MM.1S (cell line): ENCODE results near the gene SLC25A25.
"Not testable (repeated sequence)": the region's sequence is repeated elsewhere in the genome, so short reads cannot be mapped to it uniquely, and the experiment has no call there.

Source experiments
- DNase-seq: peaks from one replicate; pipeline ENCODE4 v3.0.0-alpha.2; 2015
- H2AFZ ChIP-seq: fragments of 300-600 bp; sonication (generic); 2 replicates; pipeline ENCODE4 v1.6.0; 2016; ENCODE audit warnings: antibody characterized with exemption, low read length
- H3F3A ChIP-seq: fragments of 300-600 bp; sonication (generic); 2 replicates; pipeline ENCODE4 v1.6.1; 2016; ENCODE audit warnings: mild to moderate bottlenecking, antibody characterized with exemption, low read length, moderate library complexity, mixed read lengths; ENCODE audit not compliant: insufficient read depth
- H3K27ac ChIP-seq: fragments of 300-600 bp; sonication (generic); 2 replicates; pipeline ENCODE4 v1.5.1; 2016; ENCODE audit warnings: mild to moderate bottlenecking, low read length
- H3K27me3 ChIP-seq: fragments of 300-600 bp; sonication (generic); replicated peaks from 2 replicates; pipeline ENCODE4 v1.6.0; 2016; ENCODE audit warnings: low read length; ENCODE audit not compliant: insufficient read depth
- H3K36me3 ChIP-seq: fragments of 300-600 bp; sonication (generic); replicated peaks from 2 replicates; pipeline ENCODE4 v1.6.1; 2016; ENCODE audit warnings: mild to moderate bottlenecking, low read length, mixed read lengths; ENCODE audit not compliant: insufficient read depth
- H3K4me1 ChIP-seq: fragments of 300-600 bp; sonication (generic); 2 replicates; pipeline ENCODE4 v1.6.1; 2016; ENCODE audit warnings: low read length, mixed read lengths
- H3K4me2 ChIP-seq: fragments of 300-600 bp; sonication (generic); 2 replicates; pipeline ENCODE4 v1.6.0; 2016; ENCODE audit warnings: low read depth, low read length
- H3K4me3 ChIP-seq: fragments of 300-600 bp; sonication (generic); 2 replicates; pipeline ENCODE4 v1.5.1; 2016; ENCODE audit warnings: low read length, mixed read lengths
- H3K79me2 ChIP-seq: fragments of 300-600 bp; sonication (generic); 2 replicates; pipeline ENCODE4 v1.6.1; 2016; ENCODE audit warnings: mixed run types, low read length, mixed read lengths
- H3K9ac ChIP-seq: fragments of 300-600 bp; sonication (generic); 2 replicates; pipeline ENCODE4 v1.6.1; 2016; ENCODE audit warnings: low read length, mixed read lengths
- H3K9me2 ChIP-seq: fragments of 300-600 bp; sonication (generic); replicated peaks from 2 replicates; pipeline ENCODE4 v1.6.1; 2016; ENCODE audit warnings: mild to moderate bottlenecking, low read length, mixed read lengths; ENCODE audit not compliant: insufficient read depth
- H3K9me3 ChIP-seq: fragments of 300-600 bp; sonication (generic); replicated peaks from 2 replicates; pipeline ENCODE4 v1.6.1; 2016; ENCODE audit warnings: mild to moderate bottlenecking, low read length, mixed read lengths; ENCODE audit not compliant: insufficient read depth
- H4K20me1 ChIP-seq: fragments of 300-600 bp; sonication (generic); 2 replicates; pipeline ENCODE4 v1.6.1; 2016; ENCODE audit warnings: mild to moderate bottlenecking, low read length, moderate library complexity, mixed read lengths; ENCODE audit not compliant: insufficient read depth
- CTCF ChIP-seq: fragments of 300-600 bp; sonication (generic); IDR thresholded peaks from 2 replicates; pipeline ENCODE4 v1.5.1; 2016; ENCODE audit warnings: antibody characterized with exemption, low read length, mixed read lengths
- EZH2 ChIP-seq: fragments of 300-600 bp; sonication (generic); optimal IDR thresholded peaks from 2 replicates; pipeline ENCODE3; 2017; ENCODE audit warnings: low read depth, mild to moderate bottlenecking, antibody characterized with exemption, low read length, mixed read lengths
- EZH2phosphoT487 ChIP-seq: fragments of 300-600 bp; sonication (generic); IDR thresholded peaks from 2 replicates; pipeline ENCODE4 v1.6.1; 2018; ENCODE audit warnings: antibody characterized with exemption, low read length

The SLC25A25 gene

GRCh38 chr9:128033609-128034008 lies 34.4 kb upstream of the SLC25A25 start:
- Histone ChIP-seq H3K27me3 (no peaks in the 10 kb centered on the region), H2AFZ (no peak overlapping the region), H3F3A (no peaks in the 10 kb centered on the region), H3K9me3 (no peaks in the 10 kb centered on the region), H3K36me3 (no peaks in the 10 kb centered on the region), H3K4me1 (peaks cover 8% of the 10 kb centered on the region; the same call in 1 of the 2 replicates), H3K4me3 (no peak overlapping the region), H4K20me1 (no peaks in the 10 kb centered on the region), H3K4me2 (no peak overlapping the region), H3K9ac (no peak overlapping the region), H3K9me2 (no peaks in the 10 kb centered on the region), H3K27ac (no peak overlapping the region), H3K79me2 (no peaks in the 10 kb centered on the region)
- TF ChIP-seq EZH2phosphoT487 (no peak), CTCF (no peak), EZH2 (no peak)
- DNase-seq, result no peak

- H3K27me3 ChIP-seq, result no peaks in the 10 kb centered on the region
- H3F3A ChIP-seq, result no peaks in the 10 kb centered on the region
- peak; percentile 90 for TF ChIP-seq CTCF
- no peak for TF ChIP-seq EZH2phosphoT487
- H2AFZ ChIP-seq, result peak overlapping the region; percentile 29; the same call in 1 of the 2 replicates
- H3K4me3 ChIP-seq, result no peak overlapping the region
- H3K9ac ChIP-seq, result no peak overlapping the region
- H3K4me1 ChIP-seq, result peaks cover 8% of the 10 kb centered on the region; the same call in 1 of the 2 replicates
- H4K20me1 ChIP-seq, result no peaks in the 10 kb centered on the region
- no peaks in the 10 kb centered on the region for H3K79me2 ChIP-seq
- H3K4me2 ChIP-seq, result peak overlapping the region; percentile 14; the same call in 1 of the 2 replicates
- H3K9me2 ChIP-seq, result no peaks in the 10 kb centered on the region
- peak; percentile 84 for DNase-seq
- H3K9me3 ChIP-seq, result no peaks in the 10 kb centered on the region
- no peak overlapping the region for H3K27ac ChIP-seq
- no peaks in the 10 kb centered on the region for H3K36me3 ChIP-seq
These were observed 33.0 kb upstream of the SLC25A25 start for GRCh38 chr9:128034821-128035652.

GRCh38 chr9:128036522-128036921 lies 31.5 kb upstream of the SLC25A25 start:
- not testable (repeated sequence) for H3F3A ChIP-seq, H3K27me3 ChIP-seq, H3K79me2 ChIP-seq, DNase-seq, H3K27ac ChIP-seq, H3K4me2 ChIP-seq, H3K4me1 ChIP-seq, H3K9ac ChIP-seq, H3K9me3 ChIP-seq, H4K20me1 ChIP-seq, H2AFZ ChIP-seq, H3K9me2 ChIP-seq, H3K36me3 ChIP-seq, H3K4me3 ChIP-seq

DNA sequence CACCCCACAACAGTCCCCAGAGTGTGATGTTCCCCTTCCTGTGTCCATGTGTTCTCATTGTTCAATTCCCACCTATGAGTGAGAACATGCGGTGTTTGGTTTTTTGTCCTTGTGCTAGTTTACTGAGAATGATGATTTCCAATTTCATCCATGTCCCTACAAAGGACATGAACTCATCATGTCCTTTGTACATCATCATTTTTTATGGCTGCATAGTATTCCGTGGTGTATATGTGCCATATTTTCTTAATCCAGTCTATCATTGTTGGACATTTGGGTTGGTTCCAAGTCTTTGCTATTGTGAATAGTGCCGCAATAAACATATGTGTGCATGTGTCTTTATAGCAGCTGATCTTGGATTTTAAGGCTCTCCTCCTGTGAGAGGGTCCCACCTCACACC lies 27.2 kb upstream of the SLC25A25 start:
- not testable (repeated sequence) for H3K9ac ChIP-seq, H3K9me2 ChIP-seq, H3K79me2 ChIP-seq, H3K36me3 ChIP-seq, H3K9me3 ChIP-seq, H3K4me1 ChIP-seq, DNase-seq, H3K4me2 ChIP-seq, H2AFZ ChIP-seq, H3F3A ChIP-seq, H3K27ac ChIP-seq, H3K27me3 ChIP-seq, H4K20me1 ChIP-seq, H3K4me3 ChIP-seq
